ENCODE results near the gene FRMD5. TPM values are rescaled to one million over a fixed set of nuclear protein-coding genes. Genes with fewer than 3 reads are reported as not detected.
"Not testable (repeated sequence)": the region's sequence is repeated elsewhere in the genome, so short reads cannot be mapped to it uniquely, and the experiment has no call there.

FRMD5 gene
- total RNA-seq (100 to 1,000 TPM in 1 of 9 donors, 10 to 100 TPM in 8; 35.4 to 110 (median 70.0) TPM), polyA plus RNA-seq (10 to 100 TPM; 12.5 to 13.3 TPM)
- long read RNA-seq, donor 1, transcript FRMD5-212 (2 exons, 958 nt), result major isoform, 80 of 105 reads
- long read RNA-seq, donor 1, partial matches to known transcripts, result 0 of 105 reads
- long read RNA-seq, donor 1, other reads (novel, unspliced or antisense), result 25 of 105 reads
- long read RNA-seq, donor 2, transcript FRMD5-212 (2 exons, 958 nt), result major isoform, 128 of 138 reads
- long read RNA-seq, donor 2, partial matches to known transcripts, result 0 of 138 reads
- long read RNA-seq, donor 2, other reads (novel, unspliced or antisense), result 10 of 138 reads
- long read RNA-seq, donor 3, transcript FRMD5-212 (2 exons, 958 nt), result major isoform, 34 of 51 reads
- long read RNA-seq, donor 3, partial matches to known transcripts, result 0 of 51 reads
- long read RNA-seq, donor 3, other reads (novel, unspliced or antisense), result 17 of 51 reads

DNA sequence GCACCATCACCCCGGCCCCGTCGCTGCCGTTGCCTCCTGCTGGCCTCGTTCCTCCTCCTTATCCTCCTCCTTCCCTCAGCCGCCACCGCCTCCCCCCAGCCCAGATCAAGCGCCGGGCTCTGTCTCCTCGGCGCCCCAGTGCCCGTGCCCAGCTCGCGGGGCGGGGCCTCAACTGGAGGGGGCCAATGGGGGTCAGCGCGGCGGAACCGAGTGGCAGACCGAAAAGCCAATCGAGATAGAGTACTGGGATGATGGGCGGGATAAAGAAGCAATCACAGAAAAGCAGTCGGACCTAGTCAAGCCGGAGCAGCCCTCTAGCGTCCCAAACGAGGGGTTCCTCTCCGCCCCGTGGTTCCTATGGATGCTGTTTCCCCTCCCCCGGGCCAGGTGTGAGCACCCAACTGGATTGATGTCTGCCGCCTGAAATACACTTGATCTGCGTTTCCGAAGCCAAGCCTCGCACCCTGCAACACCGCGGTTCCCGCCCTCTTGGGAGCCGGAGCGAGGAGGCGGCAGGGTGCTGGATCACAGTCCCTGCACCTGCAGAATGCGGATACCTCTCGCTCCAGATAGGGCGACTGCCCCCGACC is at the start of gene FRMD5:
TSS of gene FRMD5 (minus strand) at position 121 of the 590 bp plus-strand sequence.
- peak; percentile 98 to 100 (median 99) for ATAC-seq
- peaks cover 5 to 71% (median 30%) of the 10 kb centered on the region in 9 donors for H3K27me3 ChIP-seq
- peaks cover 0 to 27% (median 9%) of the 10 kb centered on the region in 12 donors for H3K4me1 ChIP-seq
- DNase-seq, result peak; percentile 78 to 90 (median 82)
- H3K9me3 ChIP-seq, result no peaks in the 10 kb centered on the region
- H3K4me3 ChIP-seq, result peak within 1 kb of the TSS; percentile 38 to 86 (median 58)
- intact Hi-C loops (cut with DNase I), result no loop called here
- no peak for TF ChIP-seq POLR2A (IDR thresholded peaks at IDR 0.05)
- TF ChIP-seq, protein P1, sequence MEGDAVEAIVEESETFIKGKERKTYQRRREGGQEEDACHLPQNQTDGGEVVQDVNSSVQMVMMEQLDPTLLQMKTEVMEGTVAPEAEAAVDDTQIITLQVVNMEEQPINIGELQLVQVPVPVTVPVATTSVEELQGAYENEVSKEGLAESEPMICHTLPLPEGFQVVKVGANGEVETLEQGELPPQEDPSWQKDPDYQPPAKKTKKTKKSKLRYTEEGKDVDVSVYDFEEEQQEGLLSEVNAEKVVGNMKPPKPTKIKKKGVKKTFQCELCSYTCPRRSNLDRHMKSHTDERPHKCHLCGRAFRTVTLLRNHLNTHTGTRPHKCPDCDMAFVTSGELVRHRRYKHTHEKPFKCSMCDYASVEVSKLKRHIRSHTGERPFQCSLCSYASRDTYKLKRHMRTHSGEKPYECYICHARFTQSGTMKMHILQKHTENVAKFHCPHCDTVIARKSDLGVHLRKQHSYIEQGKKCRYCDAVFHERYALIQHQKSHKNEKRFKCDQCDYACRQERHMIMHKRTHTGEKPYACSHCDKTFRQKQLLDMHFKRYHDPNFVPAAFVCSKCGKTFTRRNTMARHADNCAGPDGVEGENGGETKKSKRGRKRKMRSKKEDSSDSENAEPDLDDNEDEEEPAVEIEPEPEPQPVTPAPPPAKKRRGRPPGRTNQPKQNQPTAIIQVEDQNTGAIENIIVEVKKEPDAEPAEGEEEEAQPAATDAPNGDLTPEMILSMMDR (IDR thresholded peaks at IDR 0.05), result peak in 5 of 12 donors; percentile 23 to 44 (median 31)
- peak within 1 kb of the TSS in 4 of 12 donors; percentile 3 to 60 (median 28) for H3K27ac ChIP-seq
- H3K36me3 ChIP-seq, result no peaks in the 10 kb centered on the region
- 1 to 3% (median 2%) methylated on average over 31 to 43 of the region's 43 CpGs for WGBS, 4 donors

DNA sequence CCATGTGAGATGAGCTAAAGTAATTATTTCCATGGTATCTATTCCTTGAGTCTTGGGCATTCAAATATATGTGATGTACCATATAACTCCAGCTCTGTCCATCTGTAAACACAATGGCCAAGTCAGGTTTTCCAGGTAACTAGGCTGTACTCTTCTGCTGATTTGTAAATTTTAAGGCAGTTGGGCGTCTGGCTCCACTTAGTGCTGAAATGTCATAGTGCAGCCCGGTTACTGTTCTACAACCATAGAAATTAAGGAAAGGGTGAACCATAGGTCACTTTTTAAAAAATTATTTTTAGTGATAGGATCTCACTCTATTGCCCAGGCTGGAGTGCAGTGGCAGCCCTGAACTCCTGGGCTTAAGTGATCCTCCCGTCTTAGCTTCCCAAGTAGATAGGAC is 48.8 kb upstream of the FRMD5 start:
- Histone ChIP-seq H3K36me3 (no peaks in the 10 kb centered on the region), H3K9me3 (no peaks in the 10 kb centered on the region), H3K27me3 (peaks cover 0 to 14% (median 0%) of the 10 kb centered on the region in 9 donors), H3K27ac (no peak overlapping the region), H3K4me1 (no peaks in the 10 kb centered on the region), H3K4me3 (no peak overlapping the region)
- no peak for TF ChIP-seq POLR2A (IDR thresholded peaks at IDR 0.05)
- ATAC-seq (no peak), DNase-seq (no peak)
- intact Hi-C loops (cut with DNase I), result no loop called here
- 74 to 84% (median 80%) methylated on average over 3 of the region's 3 CpGs for WGBS, 4 donors

DNA sequence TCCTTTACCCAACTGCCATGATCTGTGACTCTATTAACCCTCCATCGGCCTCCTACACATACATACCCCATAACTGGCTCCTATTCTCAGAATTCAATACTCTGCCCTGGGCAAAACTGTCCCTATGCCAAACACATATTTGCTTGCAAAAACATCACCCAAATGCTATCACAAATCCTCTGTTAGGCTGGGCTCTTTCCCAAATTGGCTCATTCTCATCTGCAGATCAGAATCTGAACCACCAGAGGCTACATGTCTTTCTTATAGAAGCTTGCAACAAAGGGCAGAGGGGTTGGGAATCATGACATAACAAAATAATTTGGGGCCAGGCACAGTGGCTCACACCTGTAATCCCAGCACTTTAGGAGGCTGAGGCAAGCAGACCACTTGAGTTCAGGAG is 48.1 kb upstream of the FRMD5 start:
- peaks cover 0 to 14% (median 0%) of the 10 kb centered on the region in 9 donors for H3K27me3 ChIP-seq
- 77 to 97% (median 90%) methylated on average over 1 of the region's 1 CpG for WGBS, 4 donors
- H3K27ac ChIP-seq, result no peak overlapping the region
- no peaks in the 10 kb centered on the region for H3K36me3 ChIP-seq
- intact Hi-C loops (cut with DNase I), result no loop called here
- no peaks in the 10 kb centered on the region for H3K4me1 ChIP-seq
- H3K4me3 ChIP-seq, result no peak overlapping the region
- ATAC-seq (no peak), DNase-seq (no peak)
- no peaks in the 10 kb centered on the region for H3K9me3 ChIP-seq
- TF ChIP-seq, protein P1 (IDR thresholded peaks at IDR 0.05), result no peak
- no peak for TF ChIP-seq POLR2A (IDR thresholded peaks at IDR 0.05)

DNA sequence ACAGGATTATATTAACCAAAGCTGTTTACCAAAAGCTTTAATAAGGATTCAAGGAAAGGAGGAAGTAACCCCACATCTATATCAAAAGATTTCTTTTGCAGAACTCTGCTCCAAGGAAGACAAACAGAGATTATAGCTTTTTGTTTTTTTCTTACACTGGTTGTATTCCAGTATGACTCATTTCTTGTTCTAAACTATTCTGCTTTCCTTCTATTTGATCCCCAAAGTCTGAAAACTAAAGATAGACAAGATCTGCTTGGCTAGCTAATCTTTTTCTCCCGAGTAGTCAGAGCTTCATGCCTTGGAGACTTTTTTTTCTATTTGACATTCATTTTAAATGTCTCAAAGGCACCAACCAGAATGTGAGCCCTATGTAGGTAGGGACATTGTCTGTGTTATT is 36.8 kb upstream of the FRMD5 start:
- H3K4me3 ChIP-seq, result no peak overlapping the region
- no peaks in the 10 kb centered on the region for H3K4me1 ChIP-seq
- intact Hi-C loops (cut with DNase I), result no loop called here
- H3K9me3 ChIP-seq, result no peaks in the 10 kb centered on the region
- no peaks in the 10 kb centered on the region for H3K36me3 ChIP-seq
- DNase-seq (no peak), ATAC-seq (no peak)
- H3K27me3 ChIP-seq, result peaks cover 0 to 7% (median 0%) of the 10 kb centered on the region in 9 donors
- 27 to 54% (median 39%) methylated on average over 1 of the region's 1 CpG for WGBS, 4 donors
- TF ChIP-seq POLR2A (IDR thresholded peaks at IDR 0.05), result no peak
- TF ChIP-seq, protein P1 (IDR thresholded peaks at IDR 0.05), result no peak
- no peak overlapping the region for H3K27ac ChIP-seq

DNA sequence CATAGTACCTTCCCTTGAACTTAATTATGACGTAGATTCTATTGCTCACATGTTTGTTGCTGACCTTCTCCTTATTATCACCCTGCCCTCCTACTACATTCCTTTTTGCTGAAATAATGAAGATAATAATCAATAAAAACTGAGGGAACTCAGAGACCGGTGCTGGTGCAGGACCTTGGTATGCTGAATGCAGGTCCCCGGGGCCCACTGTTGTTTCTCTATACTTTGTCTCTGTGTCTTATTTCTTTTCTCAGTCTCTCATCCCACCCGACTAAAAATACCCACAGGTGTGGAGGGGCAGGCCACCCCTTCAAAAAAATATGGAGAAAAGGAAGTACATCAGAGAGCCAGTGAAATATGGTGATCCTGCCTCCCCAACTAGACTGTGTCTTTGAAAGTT is 34.2 kb upstream of the FRMD5 start:
- H3K27ac ChIP-seq, H3K9me3 ChIP-seq, H3K4me3 ChIP-seq, ATAC-seq, H3K4me1 ChIP-seq, H3K27me3 ChIP-seq, DNase-seq, H3K36me3 ChIP-seq: not testable (repeated sequence)
- intact Hi-C loops (cut with DNase I), result loop anchor here in 1 of 10 donors (10.0 kb wide), 1 partner anchor 324 kb away; no protein-coding TSS in a partner anchor
- WGBS, 4 donors, result 57 to 73% (median 62%) methylated on average over 3 to 4 of the region's 4 CpGs
